ENCODE data around the gene THSD4. TPM values are rescaled to one million over a fixed set of nuclear protein-coding genes. Genes with fewer than 3 reads are reported as not detected.

Gene THSD4
- polyA plus RNA-seq, 12 donors = 18.2 to 45.9 (median 26.2) TPM; not detected in 1

GRCh38 chr15:71452893-71453292 lies 337.6 kb downstream of the THSD4 start:
- DNase-seq = no peak

GRCh38 chr15:71454462-71454996 lies 339.3 kb downstream of the THSD4 start:
- DNase-seq = no peak

GRCh38 chr15:71455107-71455506 lies 339.8 kb downstream of the THSD4 start:
- DNase-seq = no peak

GRCh38 chr15:71455878-71456277 lies 340.6 kb downstream of the THSD4 start:
- DNase-seq = no peak

GRCh38 chr15:71456362-71456761 lies 341.1 kb downstream of the THSD4 start:
- DNase-seq = no peak

- DNase-seq = no peak
These were observed 341.5 kb downstream of the THSD4 start for GRCh38 chr15:71456811-71457210.

GRCh38 chr15:71458089-71458660 lies 342.9 kb downstream of the THSD4 start:
- no peak for DNase-seq

- no peak for DNase-seq
These were observed 346.5 kb downstream of the THSD4 start for GRCh38 chr15:71461748-71462147.

- no peak for DNase-seq
These were observed 347.4 kb downstream of the THSD4 start for GRCh38 chr15:71462638-71463037.

- no peak for DNase-seq
These were observed 347.9 kb downstream of the THSD4 start for GRCh38 chr15:71463156-71463665.

- DNase-seq = no peak
These were observed 350.1 kb downstream of the THSD4 start for GRCh38 chr15:71465131-71465955.

GRCh38 chr15:71468715-71469114 lies 353.4 kb downstream of the THSD4 start:
- no peak for DNase-seq

- DNase-seq = peak; percentile 38
These were observed 354.1 kb downstream of the THSD4 start for GRCh38 chr15:71469413-71469812.

- DNase-seq = no peak
These were observed 356.1 kb downstream of the THSD4 start for GRCh38 chr15:71471347-71471746.

GRCh38 chr15:71472566-71472965 lies 357.3 kb downstream of the THSD4 start:
- peak; percentile 66 for DNase-seq

- DNase-seq = no peak
These were observed 358.5 kb downstream of the THSD4 start for GRCh38 chr15:71473751-71474150.

GRCh38 chr15:71476823-71477222 lies 361.6 kb downstream of the THSD4 start:
- DNase-seq = no peak

GRCh38 chr15:71480556-71480955 lies 365.3 kb downstream of the THSD4 start:
- DNase-seq = no peak

- no peak for DNase-seq
These were observed 368.8 kb downstream of the THSD4 start for GRCh38 chr15:71484080-71484479.

GRCh38 chr15:71485094-71485693 lies 369.9 kb downstream of the THSD4 start:
- no peak for DNase-seq

- DNase-seq = no peak
These were observed 374.3 kb downstream of the THSD4 start for GRCh38 chr15:71489570-71489969.

- no peak for DNase-seq
These were observed 378.3 kb downstream of the THSD4 start for GRCh38 chr15:71493526-71493925.
